Measurements from ENCODE around the gene TMC4.
A peak's percentile ranks its signal among the peaks of the same experiment; 100 is the strongest.
"Not testable (repeated sequence)": the region's sequence is repeated elsewhere in the genome, so short reads cannot be mapped to it uniquely, and the experiment has no call there.

TMC4 gene

DNA sequence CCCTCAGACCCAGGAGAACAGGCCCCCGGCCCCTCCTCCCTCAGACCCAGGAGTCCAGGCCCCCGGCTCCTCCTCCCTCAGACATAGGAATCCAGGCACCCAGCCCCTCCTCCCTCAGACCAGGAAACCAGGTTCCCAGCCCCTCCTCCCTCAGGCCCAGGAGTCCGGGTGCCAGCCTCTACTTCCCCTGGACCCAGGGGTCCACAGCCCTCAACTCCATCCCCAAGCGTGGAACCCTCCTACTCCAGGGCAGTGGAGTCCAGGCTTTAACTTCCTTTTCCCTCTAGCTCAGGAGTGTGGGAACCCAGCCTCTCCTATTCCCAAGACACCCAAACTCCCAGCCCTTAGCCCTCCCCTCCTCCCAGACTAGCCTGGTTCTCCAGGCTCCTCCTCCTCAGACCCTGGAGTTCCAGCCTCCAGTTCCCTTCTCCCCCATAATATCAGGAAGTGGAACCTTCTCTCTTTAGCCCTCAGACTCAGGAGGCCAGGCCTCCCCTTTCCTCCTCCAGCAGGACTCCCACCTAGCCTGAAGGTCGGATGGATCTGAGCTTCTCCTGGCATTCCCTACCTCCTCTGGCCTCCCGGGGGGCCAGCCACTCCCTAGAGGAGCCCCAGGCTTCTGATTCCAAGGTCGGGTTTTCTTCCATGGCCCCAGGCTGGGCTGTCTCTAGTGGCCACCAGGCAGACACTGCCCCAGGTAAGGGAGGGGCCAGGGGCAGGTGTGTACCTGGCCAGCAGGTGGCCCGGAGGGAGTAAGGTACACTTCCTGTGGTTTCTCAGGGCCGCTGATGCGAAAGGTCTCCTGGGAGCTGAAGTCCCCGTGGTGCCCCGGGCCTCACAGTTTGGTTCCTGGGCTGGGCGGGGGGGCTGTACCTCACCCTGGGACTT is at the start of gene TMC4:
Gene TMC4, minus strand, starts transcription at position 690 of the 888 bp plus-strand sequence. Its CDS starts 43 bp downstream, at position 647.
- no peak for DNase-seq (ENCODE audit: low read depth)

- DNase-seq (ENCODE audit: low read depth) = not testable (repeated sequence)
Measured at GRCh38 chr19:54221947-54222346, 49.0 kb upstream of the TMC4 start.

DNA sequence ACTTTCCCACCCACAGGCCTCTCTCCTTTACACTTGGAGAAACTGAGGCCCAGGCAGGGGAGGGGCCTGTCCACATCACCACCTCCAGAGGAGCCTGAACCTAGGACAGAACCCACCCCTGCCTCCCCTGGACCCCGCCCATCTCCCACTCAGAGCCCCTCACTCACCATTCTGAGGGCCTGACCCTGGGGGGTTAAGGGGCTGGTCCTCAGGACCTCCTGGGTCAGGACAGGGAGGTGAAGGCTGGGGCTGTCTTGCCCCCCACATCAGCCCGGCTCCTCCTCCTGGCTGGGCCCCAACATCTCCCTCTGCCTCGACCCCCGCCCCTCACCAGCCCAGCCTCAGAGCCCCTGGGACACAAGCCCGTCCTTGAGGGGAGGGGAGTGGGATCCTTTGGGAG is 46.7 kb upstream of the TMC4 start:
- DNase-seq (ENCODE audit: low read depth) = not testable (repeated sequence)

DNA sequence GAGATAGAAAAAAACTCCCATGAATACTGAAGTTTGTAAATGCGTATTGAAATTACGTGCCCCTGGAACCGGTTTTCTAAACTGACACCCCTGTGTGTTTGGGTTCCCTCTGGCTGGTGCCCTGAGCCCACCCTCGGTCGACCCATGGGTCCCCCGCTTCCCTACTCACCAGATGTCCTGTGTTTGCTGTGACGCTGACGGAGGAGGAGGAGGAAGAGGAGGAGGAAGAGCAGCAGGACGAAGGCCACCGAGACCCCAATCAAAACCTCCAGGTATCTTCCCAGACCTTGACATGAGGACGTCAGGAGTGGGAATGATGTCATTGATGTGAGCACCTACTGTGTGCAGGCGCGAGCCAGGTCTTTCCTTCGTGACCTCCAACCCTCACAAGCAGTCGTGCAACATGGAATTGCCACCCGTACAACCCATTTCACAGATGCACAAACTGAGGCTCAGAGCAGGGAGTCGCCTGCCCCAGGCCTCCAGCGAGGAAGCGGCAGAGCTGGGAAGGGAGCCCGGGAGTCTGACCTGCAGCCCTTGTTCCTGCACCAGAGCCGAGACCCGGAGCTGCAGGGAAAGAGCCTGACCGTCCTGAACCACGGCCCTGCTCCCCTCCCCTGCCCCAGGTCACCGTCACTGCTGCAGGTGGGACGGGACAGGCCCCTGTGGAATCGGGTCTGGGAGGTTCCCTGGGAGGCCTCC is 46.2 kb upstream of the TMC4 start:
- no peak for DNase-seq (ENCODE audit: low read depth)

DNA sequence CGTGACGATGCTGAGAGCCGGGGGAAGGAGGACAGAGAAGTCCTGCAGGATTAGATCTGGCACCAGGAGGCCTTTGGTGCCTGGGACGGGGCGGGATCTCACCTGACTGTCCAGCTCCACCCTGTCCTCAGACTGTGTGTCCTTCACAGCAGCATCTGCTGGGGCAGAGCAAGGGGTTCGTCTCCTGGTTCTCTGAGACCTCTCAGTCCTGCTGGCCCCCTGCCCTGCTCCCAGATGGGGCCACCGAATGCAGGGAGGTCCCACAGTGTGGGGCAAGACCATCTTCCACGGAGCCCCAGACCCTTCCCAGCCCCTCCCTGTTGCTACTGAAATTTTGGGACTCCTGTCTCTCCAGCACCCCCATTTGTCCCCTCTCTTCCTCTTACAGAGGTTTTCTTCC is 45.3 kb upstream of the TMC4 start:
- no peak for DNase-seq (ENCODE audit: low read depth)

DNA sequence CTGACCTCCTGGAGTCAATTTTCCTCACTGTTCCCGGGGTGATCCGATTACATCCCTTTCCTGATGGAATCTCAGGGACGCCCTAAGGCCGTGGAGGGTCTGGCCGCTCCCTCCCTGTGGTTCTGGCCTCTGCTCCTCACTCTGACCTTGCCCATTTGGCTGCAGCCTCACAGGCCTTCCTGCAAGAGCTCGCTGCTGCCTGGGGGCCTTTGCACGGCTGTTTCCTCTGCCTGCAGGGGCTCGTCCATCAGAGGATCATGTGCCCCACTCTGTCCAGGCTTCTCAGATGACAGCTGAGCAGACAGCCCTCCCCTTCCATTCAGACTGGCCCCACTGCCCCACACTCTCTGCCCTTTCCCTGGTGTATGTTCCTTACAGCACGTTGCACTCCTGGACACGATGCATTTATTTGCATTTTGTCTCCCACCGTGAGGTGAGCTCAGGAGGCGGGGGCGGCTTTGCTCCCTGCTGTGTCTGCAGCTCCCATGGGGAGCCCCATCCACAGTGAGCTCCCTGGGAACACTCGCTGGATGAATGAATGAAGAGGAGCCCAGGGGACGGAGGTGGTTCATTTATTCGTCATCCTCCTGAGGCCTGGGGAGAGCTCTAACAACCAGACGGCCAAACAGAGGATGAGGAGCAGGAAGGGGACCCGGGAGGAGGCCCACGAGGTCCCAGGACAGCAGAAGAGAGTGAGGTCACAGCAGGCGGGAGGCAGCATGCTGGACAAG is 44.7 kb upstream of the TMC4 start:
- not testable (repeated sequence) for DNase-seq (ENCODE audit: low read depth)

DNA sequence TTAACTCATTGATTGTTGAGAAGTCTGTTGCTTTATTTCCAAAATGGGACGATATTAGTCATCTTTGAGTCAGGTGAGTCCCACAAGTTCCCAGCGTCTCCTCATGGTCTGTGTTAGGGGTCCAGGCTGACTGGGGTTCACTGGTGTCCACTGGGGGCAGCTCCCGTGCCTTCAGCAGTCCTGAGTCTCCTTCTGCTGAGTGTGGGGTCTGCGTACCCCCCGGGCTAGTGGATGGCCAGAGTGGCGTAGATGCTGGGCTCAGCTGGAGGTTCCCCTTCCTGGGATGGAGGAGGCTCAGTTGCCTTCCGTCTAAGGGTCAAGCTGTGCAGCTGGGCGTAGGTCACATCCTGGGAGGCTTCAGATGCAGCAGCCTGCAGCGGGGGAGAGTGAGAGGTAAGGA is 43.9 kb upstream of the TMC4 start:
- no peak for DNase-seq (ENCODE audit: low read depth)

GRCh38 chr19:54214734-54215133 is 41.8 kb upstream of the TMC4 start:
- not testable (repeated sequence) for DNase-seq (ENCODE audit: low read depth)

DNA sequence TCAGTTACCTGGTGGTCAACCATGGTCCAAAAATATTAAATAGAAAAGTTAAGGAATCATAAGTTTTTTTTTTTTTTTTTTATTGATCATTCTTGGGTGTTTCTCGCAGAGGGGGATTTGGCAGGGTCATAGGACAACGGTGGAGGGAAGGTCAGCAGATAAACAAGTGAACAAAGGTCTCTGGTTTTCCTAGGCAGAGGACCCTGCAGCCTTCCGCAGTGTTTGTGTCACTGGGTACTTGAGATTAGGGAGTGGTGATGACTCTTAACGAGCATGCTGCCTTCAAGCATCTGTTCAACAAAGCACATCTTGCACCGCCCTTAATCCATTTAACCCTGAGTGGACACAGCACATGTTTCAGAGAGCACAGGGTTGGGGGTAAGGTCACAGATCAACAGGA is 41.3 kb upstream of the TMC4 start:
- DNase-seq (ENCODE audit: low read depth) = not testable (repeated sequence)

DNA sequence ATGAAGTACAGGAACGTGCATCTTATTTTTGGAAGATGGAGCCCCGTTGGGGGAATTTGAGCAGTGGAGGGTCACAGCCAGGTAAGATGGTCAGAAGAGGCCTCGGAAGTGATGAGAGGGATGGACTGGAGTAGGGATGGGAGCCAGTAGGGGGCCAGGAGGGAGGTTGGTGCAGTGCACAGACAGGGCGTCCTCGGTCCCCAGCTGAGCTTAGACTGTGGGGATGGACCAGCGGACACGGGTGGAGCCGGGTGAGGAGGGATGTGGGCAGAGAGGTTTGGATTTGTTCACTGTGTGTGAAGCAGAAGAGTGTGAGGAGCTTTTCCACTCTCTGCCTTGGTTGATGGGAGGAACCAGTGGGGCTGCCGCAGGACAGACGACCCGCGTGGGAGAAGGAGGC is 38.3 kb upstream of the TMC4 start:
- DNase-seq (ENCODE audit: low read depth) = no peak

- DNase-seq (ENCODE audit: low read depth) = peak; percentile 94
Measured at GRCh38 chr19:54209811-54210494, 37.0 kb upstream of the TMC4 start.

DNA sequence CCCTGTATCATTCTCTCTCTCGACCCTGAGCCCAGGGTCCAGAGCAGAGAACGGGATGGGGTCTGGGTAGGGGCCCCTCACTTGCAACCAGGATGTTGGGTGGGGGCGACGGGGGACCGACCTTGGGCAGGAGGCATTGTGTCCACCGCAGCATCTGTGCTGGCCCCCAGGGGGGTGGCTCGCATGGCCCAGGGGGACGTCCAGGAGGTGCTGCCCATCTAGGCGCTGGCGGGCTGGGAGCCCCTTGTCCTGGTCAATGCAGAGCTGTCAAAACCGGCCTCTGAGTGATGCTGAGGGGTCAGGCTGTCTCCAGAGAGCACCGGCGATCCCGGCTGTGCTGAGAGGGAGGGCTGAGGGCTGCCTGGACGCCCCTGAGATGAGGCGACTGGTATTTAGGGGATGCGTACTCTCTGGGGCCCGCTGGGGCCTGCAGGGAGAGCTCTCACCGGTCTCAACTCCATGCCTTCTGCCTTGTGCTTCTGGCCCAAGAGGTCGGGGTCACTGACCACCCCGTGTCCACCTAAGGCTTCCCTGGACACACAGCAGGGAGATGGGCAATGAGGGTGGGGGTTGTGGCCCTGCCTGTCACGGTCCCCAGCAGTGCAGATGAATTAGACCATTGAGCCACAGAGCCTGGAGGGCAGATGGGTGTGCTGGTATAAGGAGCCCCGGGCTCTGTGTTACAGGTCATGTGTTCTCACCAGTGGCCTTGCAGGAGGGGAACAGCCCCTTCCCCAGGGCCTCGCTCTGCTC is 36.3 kb upstream of the TMC4 start:
- DNase-seq (ENCODE audit: low read depth) = no peak

- no peak for DNase-seq (ENCODE audit: low read depth)
Measured at GRCh38 chr19:54208784-54209057, 35.8 kb upstream of the TMC4 start.

DNA sequence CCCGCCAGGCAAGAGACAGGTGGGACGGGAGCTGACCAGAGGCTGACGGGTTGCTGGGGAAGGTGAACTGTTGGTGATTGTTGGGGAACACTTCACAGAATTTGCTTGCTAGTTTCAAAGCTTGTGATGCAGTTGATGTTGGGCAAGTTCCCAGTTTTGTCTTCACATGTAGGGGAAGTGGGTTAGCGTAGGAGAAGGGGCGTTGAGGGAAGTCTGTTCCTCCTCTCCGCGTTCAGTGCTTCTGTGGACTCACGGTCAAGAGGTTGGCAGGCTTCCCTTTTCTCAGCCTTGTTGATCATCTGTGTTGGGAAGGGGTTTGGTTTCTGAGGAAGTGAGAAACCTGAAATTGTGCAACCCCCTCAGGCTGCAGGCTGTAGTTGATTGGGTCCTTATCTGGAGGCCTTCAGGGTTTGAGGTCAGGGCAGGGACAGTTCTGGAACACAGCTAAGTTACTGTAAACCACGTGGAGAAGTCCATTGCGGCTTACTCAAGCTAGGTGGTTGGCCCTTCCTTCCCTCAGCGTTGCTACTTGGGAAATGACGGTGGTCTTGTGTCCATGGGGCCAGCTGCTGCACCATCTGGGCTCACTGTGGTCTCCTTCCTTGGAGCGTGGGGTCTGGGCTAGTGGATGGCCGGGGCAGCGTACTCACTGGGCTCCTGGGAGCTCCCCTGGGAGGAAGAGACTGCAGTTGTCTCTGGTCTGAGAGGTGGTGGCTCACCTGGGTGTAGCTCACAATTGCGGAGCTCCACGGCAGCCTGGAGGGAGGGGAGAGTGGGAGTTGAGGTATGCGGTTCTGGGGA is 35.2 kb upstream of the TMC4 start:
- peak; percentile 85 for DNase-seq (ENCODE audit: low read depth)

DNA sequence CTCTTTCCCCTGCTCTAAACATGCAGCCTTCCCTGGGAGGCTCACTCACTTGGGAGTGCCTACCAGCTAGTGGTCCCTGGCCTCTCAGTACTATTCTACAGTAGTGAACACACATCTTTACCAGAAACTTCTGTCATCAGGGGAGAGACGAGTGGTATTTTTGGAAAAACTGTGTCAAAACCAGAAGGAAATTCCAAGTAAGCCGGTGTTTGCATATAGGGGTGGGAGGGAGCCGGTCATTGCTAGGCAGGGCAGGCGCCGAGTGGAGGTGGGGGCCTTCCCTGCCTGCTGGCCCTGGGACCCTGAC is 34.7 kb upstream of the TMC4 start:
- DNase-seq (ENCODE audit: low read depth) = no peak

DNA sequence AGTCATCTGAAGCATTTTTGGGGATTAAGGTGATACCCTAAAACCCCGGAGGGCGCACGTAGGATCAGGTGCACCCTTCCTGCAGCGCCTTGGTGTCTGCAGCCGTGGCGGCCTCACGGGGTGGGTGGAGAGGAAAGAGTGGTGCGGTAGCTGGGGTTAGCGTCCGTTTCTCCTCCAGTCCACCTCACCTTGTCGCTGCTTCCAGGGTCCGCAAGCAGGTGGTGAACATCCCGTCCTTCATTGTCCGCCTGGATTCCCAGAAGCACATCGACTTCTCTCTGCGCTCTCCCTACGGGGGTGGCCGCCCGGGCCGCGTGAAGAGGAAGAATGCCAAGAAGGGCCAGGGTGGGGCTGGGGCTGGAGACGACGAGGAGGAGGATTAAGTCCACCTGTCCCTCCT is 34.2 kb upstream of the TMC4 start:
- DNase-seq (ENCODE audit: low read depth) = not testable (repeated sequence)

DNA sequence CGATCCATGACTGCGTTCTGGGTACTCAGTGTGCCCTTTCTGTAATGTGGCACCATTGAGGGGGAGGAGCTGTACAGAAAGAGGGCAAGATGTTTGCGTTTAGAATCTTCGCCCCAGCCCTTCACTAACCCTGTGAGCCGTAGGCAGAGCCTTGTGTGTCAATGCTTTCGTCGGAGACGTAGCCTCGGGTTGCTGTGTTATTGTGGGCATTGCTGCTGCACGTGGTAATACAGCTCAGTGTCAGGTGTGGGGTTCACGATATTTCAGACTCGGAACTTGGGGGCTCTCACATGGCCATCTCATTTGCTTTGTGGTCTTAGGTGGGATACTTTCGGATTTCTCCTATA is 33.8 kb upstream of the TMC4 start:
- no peak for DNase-seq (ENCODE audit: low read depth)

GRCh38 chr19:54206030-54206830 is 33.3 kb upstream of the TMC4 start:
- no peak for DNase-seq (ENCODE audit: low read depth)

DNA sequence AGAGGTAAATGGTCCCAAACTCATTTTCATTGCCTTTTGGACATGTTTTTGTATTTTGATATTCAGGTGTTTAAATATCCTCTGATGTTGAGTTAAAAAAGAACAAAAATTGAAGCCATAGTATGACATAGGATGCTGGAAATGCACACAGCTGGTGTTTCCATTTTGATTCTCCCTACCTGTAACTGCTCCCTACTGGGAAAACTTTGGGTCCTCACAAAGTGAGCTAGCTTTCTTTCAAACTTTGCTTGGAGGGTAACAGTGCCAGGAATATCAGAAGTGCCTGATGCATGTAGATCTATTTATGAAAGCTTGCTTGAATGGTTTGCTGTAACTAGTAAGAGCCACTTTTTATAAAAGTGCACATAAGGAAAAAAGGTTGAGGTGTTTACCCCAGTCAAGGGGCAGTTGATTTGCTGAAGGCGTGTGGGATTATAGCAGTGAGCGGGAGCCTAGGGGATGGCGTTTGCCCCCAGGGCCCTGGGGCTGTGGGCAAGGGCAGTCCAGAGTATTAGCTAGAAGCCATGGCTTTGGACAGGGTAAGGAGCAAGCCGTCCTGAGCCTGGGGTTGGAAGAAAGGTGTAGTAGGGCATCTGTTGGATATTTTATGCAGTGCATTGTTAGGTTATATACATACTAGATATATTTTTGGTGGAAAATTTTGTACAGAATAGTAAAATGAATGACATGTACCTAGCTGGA is 32.0 kb upstream of the TMC4 start:
- no peak for DNase-seq (ENCODE audit: low read depth)

Data from fibroblast of the conjunctiva (primary cell).